A673 (cell line): ENCODE data around the gene ATF4. TPM values are rescaled to one million over a fixed set of nuclear protein-coding genes. Genes with fewer than 3 reads are reported as not detected.

Source experiments
- BruUV-seq: library from RNA; stranded (reverse); fragments of 400-500 nt; replicated peaks from 2 replicates; lab custom pipeline; 2021; lab: Mats Ljungman, UMichigan
- CTCF ChIA-PET: fragments of 300-600 bp; sonication (Branson Sonifier 250); formaldehyde crosslinking; loops from one replicate; lab custom pipeline; 2022; ENCODE audit warnings: antibody characterized with exemption; lab: Charles Lee
- POLR2A ChIA-PET: fragments of 300-600 bp; sonication (Branson Sonifier 250); formaldehyde crosslinking; loops from one replicate; lab custom pipeline; 2022; ENCODE audit warnings: antibody characterized with exemption; ENCODE audit not compliant: low non-redundant PET; lab: Charles Lee
- DNase-seq: peaks from one replicate; pipeline ENCODE4 v3.0.0-alpha.2; 2015; ENCODE audit warnings: low spot score
- H3K27ac ChIP-seq: fragments of 200-600 bp; sonication (generic); 2 replicates; pipeline ENCODE4 v1.5.1; 2016; ENCODE audit warnings: mixed run types, low read depth, mild to moderate bottlenecking, mixed read lengths, antibody characterized with exemption, low read length; ENCODE audit not compliant: poor library complexity, severe bottlenecking
- H3K27me3 ChIP-seq: fragments of 200-600 bp; sonication (generic); replicated peaks from 2 replicates; pipeline ENCODE4 v1.6.1; 2017; ENCODE audit warnings: mixed run types, low read depth, mild to moderate bottlenecking, mixed read lengths, antibody characterized with exemption, low read length; ENCODE audit not compliant: insufficient read depth, poor library complexity
- H3K36me3 ChIP-seq: fragments of 200-600 bp; sonication (generic); 2 replicates; pipeline ENCODE4 v1.6.1; 2016; ENCODE audit warnings: mixed run types, mild to moderate bottlenecking, mixed read lengths, antibody characterized with exemption, low read length; ENCODE audit not compliant: insufficient read depth, poor library complexity, severe bottlenecking
- H3K4me1 ChIP-seq: fragments of 200-600 bp; sonication (generic); 2 replicates; pipeline ENCODE4 v1.6.1; 2017; ENCODE audit warnings: mixed run types, mild to moderate bottlenecking, mixed read lengths, antibody characterized with exemption, low read length; ENCODE audit not compliant: insufficient read depth, poor library complexity, severe bottlenecking
- H3K4me3 ChIP-seq: fragments of 200-600 bp; sonication (generic); 2 replicates; pipeline ENCODE4 v1.5.1; 2016; ENCODE audit warnings: low read depth, mixed run types, mild to moderate bottlenecking, mixed read lengths, low read length; ENCODE audit not compliant: poor library complexity, severe bottlenecking
- H3K9me3 ChIP-seq: fragments of 200-600 bp; sonication (generic); 2 replicates; pipeline ENCODE4 v1.6.1; 2016; ENCODE audit warnings: mixed run types, low read depth, mild to moderate bottlenecking, mixed read lengths, antibody characterized with exemption, low read length; ENCODE audit not compliant: poor library complexity, severe bottlenecking
- CTCF ChIP-seq: fragments of 300-800, 200-600 bp; sonication (generic); conservative IDR thresholded peaks from 2 replicates; pipeline ENCODE4 v1.5.1; 2017; ENCODE audit warnings: low read depth, mild to moderate bottlenecking, antibody characterized with exemption, low read length, moderate library complexity, mixed read lengths
- EZH2 ChIP-seq: fragments of 200-600 bp; sonication (generic); IDR thresholded peaks from 2 replicates; pipeline ENCODE4 v1.6.1; 2017; ENCODE audit warnings: borderline replicate concordance, low read depth, mild to moderate bottlenecking, mixed read lengths, antibody characterized with exemption, low read length; ENCODE audit not compliant: poor library complexity, severe bottlenecking
- intact Hi-C: fragments of 100-400 bp; cut with micrococcal nuclease; formaldehyde crosslinking; loops from one replicate; pipeline ENCODE4 v1.10.0; 2022; ENCODE audit not compliant: unreplicated experiment
- total RNA-seq: library from RNA; stranded (reverse); gene quantifications from 2 replicates; pipeline ENCODE4 v1.2.3, GENCODE V29; 2021

The ATF4 gene
- total RNA-seq, 1 experiment from 2014 or later: 476 TPM

GRCh38 chr22:39570226-39570625 is 49.9 kb downstream of the ATF4 start:
- no TSS peak for BruUV-seq
- POLR2A ChIA-PET: no interaction called here
- CTCF ChIA-PET: interaction anchor here (0.6 kb wide), 1 partner anchor 363 kb away, joined by 3 read pairs; no protein-coding TSS in a partner anchor

DNA sequence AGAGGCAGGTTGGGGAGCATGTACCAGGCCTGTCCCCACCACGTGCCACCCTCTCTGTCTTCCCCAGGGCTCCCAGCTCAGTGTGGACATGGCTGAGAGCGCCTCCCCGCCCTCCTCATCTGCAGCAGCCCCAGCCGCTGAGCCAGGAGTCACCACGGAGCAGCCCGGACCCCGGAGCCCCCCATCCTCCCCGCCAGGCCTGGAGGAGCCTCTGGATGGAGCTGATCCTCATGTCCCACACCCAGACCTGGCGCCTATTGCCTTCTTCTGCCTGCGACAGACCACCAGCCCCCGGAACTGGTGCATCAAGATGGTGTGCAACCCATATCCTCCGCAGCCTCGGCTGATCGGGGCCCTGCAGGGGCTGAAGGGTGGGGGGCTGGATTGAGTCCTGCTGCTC is 50.3 kb downstream of the ATF4 start, which contains the start of gene CACNA1I:
Gene CACNA1I (plus strand): TSS at position 89 of the 400 bp plus-strand sequence. CDS start 0 bp downstream, at position 89.
- Histone ChIP-seq H3K4me3 (no peak within 1 kb of the TSS), H3K27ac (peak within 1 kb of the TSS; percentile 73), H3K27me3 (no peaks in the 10 kb centered on the region), H3K4me1 (peaks cover 11% of the 10 kb centered on the region), H3K9me3 (no peaks in the 10 kb centered on the region), H3K36me3 (no peaks in the 10 kb centered on the region)
- CTCF ChIA-PET: interaction anchor here (0.6 kb wide), 1 partner anchor 362 kb away, joined by 3 read pairs; no protein-coding TSS in a partner anchor
- POLR2A ChIA-PET: no interaction called here
- TF ChIP-seq CTCF: no peak
- no peak for TF ChIP-seq EZH2
- no peak for DNase-seq
- intact Hi-C loops: no loop called here
- no TSS peak for BruUV-seq

More at GRCh38 chr22:39570226-39570625, 49.9 kb downstream of the ATF4 start:
- Histone ChIP-seq H3K4me1 (peaks cover 11% of the 10 kb centered on the region), H3K9me3 (no peaks in the 10 kb centered on the region), H3K27me3 (no peaks in the 10 kb centered on the region), H3K27ac (peak overlapping the region; percentile 73), H3K36me3 (no peaks in the 10 kb centered on the region), H3K4me3 (no peak overlapping the region)
- TF ChIP-seq CTCF: no peak
- TF ChIP-seq EZH2: no peak
- peak; percentile 51 for DNase-seq
- intact Hi-C loops: no loop called here

GRCh38 chr22:39571538-39571937 is 51.2 kb downstream of the ATF4 start:
- intact Hi-C loops: no loop called here
- H3K27ac ChIP-seq: no peak overlapping the region
- H3K36me3 ChIP-seq: no peaks in the 10 kb centered on the region
- no peaks in the 10 kb centered on the region for H3K27me3 ChIP-seq
- CTCF ChIA-PET: no interaction called here
- DNase-seq: no peak
- POLR2A ChIA-PET: no interaction called here
- BruUV-seq: no TSS peak
- H3K9me3 ChIP-seq: no peaks in the 10 kb centered on the region
- TF ChIP-seq EZH2 (no peak), CTCF (no peak)
- H3K4me1 ChIP-seq: peaks cover 11% of the 10 kb centered on the region
- no peak overlapping the region for H3K4me3 ChIP-seq

Other genes starting within 250 kb of the ATF4 start
- 1,117 and 1,141 TPM in 2 replicates for gene RPL3, start 200.9 kb upstream of the ATF4 start, total RNA-seq
- 31.7 and 36.7 TPM in 2 replicates for gene SYNGR1, start 170.6 kb upstream of the ATF4 start, total RNA-seq
- gene TAB1, start 120.8 kb upstream of the ATF4 start, total RNA-seq: 27.0 and 38.2 TPM in 2 replicates
- 2.7 and 5.8 TPM in 2 replicates for gene MGAT3, start 63.5 kb upstream of the ATF4 start, total RNA-seq
- 47.1 and 55.1 TPM in 2 replicates for gene MIEF1, start 18.3 kb upstream of the ATF4 start, total RNA-seq
- 93.5 and 97.2 TPM in 2 replicates for gene RPS19BP1, start 12.2 kb downstream of the ATF4 start, total RNA-seq
- 0.90 and 1.4 TPM in 2 replicates for gene CACNA1I, start 50.2 kb downstream of the ATF4 start, total RNA-seq